HCT116 (cell line): ENCODE measurements around the gene RNH1. TPM values are rescaled to one million over a fixed set of nuclear protein-coding genes. Genes with fewer than 3 reads are reported as not detected.

Experiments used
- ATAC-seq: fragments of 200-7000 bp; cut with Tn5 transposase; 2 replicates; pipeline ENCODE4 v1.9.1; 2020; ENCODE audit warnings: mild to moderate bottlenecking, moderate library complexity
- BruUV-seq: library from RNA; stranded (reverse); fragments of 400-500 nt; replicated peaks from 2 replicates; lab custom pipeline; 2021; lab: Mats Ljungman, UMichigan
- CTCF ChIA-PET: fragments of 300-600 bp; sonication (Branson Sonifier 250); formaldehyde crosslinking; loops from one replicate; lab custom pipeline; 2021; ENCODE audit warnings: antibody characterized with exemption; lab: Charles Lee
- POLR2A ChIA-PET: fragments of 300-600, 350-600 bp; sonication (Branson Sonifier 250); formaldehyde crosslinking; loops from one replicate; lab custom pipeline; 2021; ENCODE audit warnings: antibody characterized with exemption; lab: Charles Lee
- RAD21 ChIA-PET, 2 experiments: fragments of 300-600 bp; sonication (Branson Sonifier 250); formaldehyde crosslinking; loops; one replicate each; lab custom pipeline; 2023; ENCODE audit warnings: low total read pairs in 2 of 2; ENCODE audit not compliant: uncharacterized antibody in 2 of 2, unreplicated experiment in 2 of 2, low non-redundant PET in 1 of 2; lab: Charles Lee
- DNase-seq: peaks from one replicate; pipeline ENCODE4 v3.0.0-alpha.2; 2010; ENCODE audit warnings: low read depth, low spot score
- H2AFZ ChIP-seq: fragments of 200-600 bp; shearing (Covaris generic), sonication (generic); 2 replicates; pipeline ENCODE4 v1.6.1; 2017; ENCODE audit warnings: low read depth, mixed run types, mixed read lengths, antibody characterized with exemption, low read length; ENCODE audit not compliant: poor library complexity, severe bottlenecking
- H3K27ac ChIP-seq: 2 replicates; pipeline ENCODE4 v1.5.1; 2012; ENCODE audit warnings: low read depth, low read length
- H3K27me3 ChIP-seq: fragments of 200-600 bp; sonication (generic); 2 replicates; pipeline ENCODE4 v1.6.1; 2016; ENCODE audit warnings: mixed run types, low read length, mixed read lengths; ENCODE audit not compliant: insufficient read depth
- H3K36me3 ChIP-seq, 2 experiments: fragments of 200-500 bp in 1 of 2; fragments of 200-600 bp in 1 of 2; sonication (Bioruptor generic) in 1 of 2; sonication (generic) in 1 of 2; 2 replicates each; pipeline versions ENCODE4 v1.5.1 to v1.6.1; 2014 to 2016; ENCODE audit warnings: low read length in 2 of 2, inconsistent platforms in 1 of 2, mixed read lengths in 1 of 2, mixed run types in 1 of 2; ENCODE audit not compliant: insufficient read depth in 2 of 2, control insufficient read depth in 1 of 2
- H3K4me1 ChIP-seq, 2 experiments: fragments of 200-600 bp in 1 of 2; sonication (generic) in 1 of 2; 2 replicates each; pipeline versions ENCODE4 v1.5.1 to v1.6.1; 2012 to 2017; ENCODE audit warnings: low read length in 2 of 2, inconsistent platforms in 1 of 2, mild to moderate bottlenecking in 1 of 2, mixed read lengths in 1 of 2, mixed run types in 1 of 2, moderate library complexity in 1 of 2; ENCODE audit not compliant: insufficient read depth in 2 of 2, control insufficient read depth in 1 of 2
- H3K4me2 ChIP-seq: fragments of 200-600 bp; sonication (generic); 2 replicates; pipeline ENCODE4 v1.6.1; 2017; ENCODE audit warnings: mixed run types, low read length, mixed read lengths
- H3K4me3 ChIP-seq, 2 experiments: fragments of 200-600 bp in 1 of 2; sonication (generic) in 1 of 2; replicated peaks in 1 of 2; 2 replicates each; pipeline ENCODE4 v1.5.1; 2011 to 2016; ENCODE audit warnings: low read length in 2 of 2, control low read depth in 1 of 2, low read depth in 1 of 2, mild to moderate bottlenecking in 1 of 2, mixed read lengths in 1 of 2, mixed run types in 1 of 2
- H3K79me2 ChIP-seq: fragments of 200-600 bp; sonication (generic); 2 replicates; pipeline ENCODE4 v1.6.1; 2017; ENCODE audit warnings: mild to moderate bottlenecking, mixed run types, low read length, moderate library complexity, mixed read lengths; ENCODE audit not compliant: insufficient read depth
- H3K9ac ChIP-seq: fragments of 200-600 bp; sonication (generic); 2 replicates; pipeline ENCODE4 v1.6.1; 2016; ENCODE audit warnings: low read length, mixed read lengths
- H3K9me2 ChIP-seq: fragments of 200-600 bp; sonication (generic), shearing (Covaris generic); 2 replicates; pipeline ENCODE4 v1.6.1; 2017; ENCODE audit warnings: mixed run types, mild to moderate bottlenecking, moderate library complexity; ENCODE audit not compliant: insufficient read depth
- H3K9me3 ChIP-seq, 2 experiments: fragments of 200-500 bp in 1 of 2; fragments of 200-600 bp in 1 of 2; sonication (Bioruptor generic) in 1 of 2; sonication (generic) in 1 of 2; 2 replicates each; pipeline ENCODE4 v1.6.1; 2014 to 2017; ENCODE audit warnings: low read length in 2 of 2, mixed read lengths in 2 of 2, inconsistent platforms in 1 of 2, low read depth in 1 of 2, mild to moderate bottlenecking in 1 of 2, mixed run types in 1 of 2, moderate library complexity in 1 of 2; ENCODE audit not compliant: control insufficient read depth in 1 of 2, insufficient read depth in 1 of 2
- H4K20me1 ChIP-seq: fragments of 200-600 bp; sonication (generic), shearing (Covaris generic); 2 replicates; pipeline ENCODE4 v1.6.1; 2017; ENCODE audit warnings: mixed run types, mild to moderate bottlenecking, moderate library complexity; ENCODE audit not compliant: insufficient read depth
- CEBPB ChIP-seq: IDR thresholded peaks from 2 replicates; pipeline ENCODE4 v1.6.1; 2012; ENCODE audit warnings: low read depth
- EGR1 ChIP-seq: IDR thresholded peaks from 2 replicates; pipeline ENCODE4 v1.6.1; 2012; ENCODE audit warnings: low read depth
- ELF1 ChIP-seq: IDR thresholded peaks from 2 replicates; pipeline ENCODE4 v1.6.1; 2012; ENCODE audit warnings: low read depth, borderline replicate concordance
- EZH2 ChIP-seq: fragments of 200-600 bp; sonication (generic); IDR thresholded peaks from 2 replicates; pipeline ENCODE4 v1.6.1; 2017; ENCODE audit warnings: antibody characterized with exemption, mixed run types
- JUND ChIP-seq: IDR thresholded peaks from 2 replicates; pipeline ENCODE4 v1.6.1; 2012
- POLR2A ChIP-seq: IDR thresholded peaks from 2 replicates; pipeline ENCODE4 v1.7.0; 2011; ENCODE audit warnings: borderline replicate concordance; ENCODE audit not compliant: insufficient read depth, insufficient read length; ENCODE audit errors: extremely low read depth
- SIN3A ChIP-seq: IDR thresholded peaks from 2 replicates; pipeline ENCODE4 v1.6.1; 2012; ENCODE audit warnings: low read depth
- SP1 ChIP-seq: IDR thresholded peaks from 2 replicates; pipeline ENCODE4 v1.6.1; 2012; ENCODE audit warnings: low read depth
- SRF ChIP-seq: IDR thresholded peaks from 2 replicates; pipeline ENCODE4 v1.6.1; 2012; ENCODE audit warnings: low read depth
- TCF7L2 ChIP-seq: IDR thresholded peaks from 2 replicates; pipeline ENCODE4 v1.7.0; 2011; ENCODE audit warnings: borderline replicate concordance, inconsistent platforms; ENCODE audit not compliant: insufficient read depth, insufficient read length; ENCODE audit errors: extremely low read depth
- YY1 ChIP-seq: IDR thresholded peaks from 2 replicates; pipeline ENCODE4 v1.6.1; 2011; ENCODE audit warnings: low read length, low read depth, moderate library complexity, mild to moderate bottlenecking; ENCODE audit not compliant: insufficient replicate concordance; ENCODE audit errors: extremely low read depth
- ZFX ChIP-seq: fragments of 450-650 bp; IDR thresholded peaks from 2 replicates; pipeline ENCODE4 v1.6.1; 2017
- intact Hi-C: fragments of 100-400 bp; cut with micrococcal nuclease; formaldehyde crosslinking; loops from 2 replicates; pipeline ENCODE4 v1.10.0; 2022
- total RNA-seq: library from RNA; stranded (reverse); gene quantifications from one replicate; pipeline ENCODE4 v1.2.1, GENCODE V29; 2021; ENCODE audit not compliant: unreplicated experiment
- TF ChIP-seq, protein P1 (sequence below): IDR thresholded peaks from 2 replicates; pipeline ENCODE4 v1.6.1; 2012
- TF ChIP-seq, protein P2 (sequence below): IDR thresholded peaks from 2 replicates; pipeline ENCODE4 v1.6.1; 2012; ENCODE audit warnings: low read depth

RNH1 gene
- total RNA-seq, 1 experiment from 2014 or later: 120 TPM

DNA sequence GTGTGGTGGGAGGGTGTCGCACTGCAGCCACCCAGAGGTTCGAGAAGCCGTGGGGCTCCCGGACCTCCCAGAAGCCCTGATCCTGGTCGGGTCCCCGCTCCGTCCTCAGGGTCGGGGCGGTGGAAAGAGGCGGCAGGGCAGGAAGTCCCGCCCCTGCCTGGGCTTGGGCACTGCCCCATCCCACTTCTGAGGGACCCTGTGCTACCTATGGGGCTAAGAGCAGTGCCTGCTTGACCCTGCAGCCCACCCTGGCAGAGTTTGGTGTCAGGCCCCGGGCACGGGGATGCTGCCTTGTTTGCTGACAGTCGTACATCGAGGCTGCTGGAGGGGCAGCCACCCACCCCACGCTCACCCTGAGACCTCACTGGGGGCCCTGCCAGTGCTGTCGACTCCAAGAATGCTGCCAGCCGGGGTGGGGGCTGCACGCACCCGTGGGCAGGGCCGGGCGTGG lies 19.4 kb downstream of the RNH1 start:
- H3K9me3 ChIP-seq: no peaks in the 10 kb centered on the region
- ChIA-PET CTCF (no interaction called here), POLR2A (no interaction called here), RAD21 (no interaction called here)
- no peaks in the 10 kb centered on the region for H3K9me2 ChIP-seq
- no peak for ATAC-seq
- peaks cover 13% of the 10 kb centered on the region for H3K79me2 ChIP-seq
- no peaks in the 10 kb centered on the region for H3K36me3 ChIP-seq
- no peak overlapping the region for H3K9ac ChIP-seq
- no peak overlapping the region for H3K4me2 ChIP-seq
- no TSS peak for BruUV-seq
- TF ChIP-seq JUND: no peak
- TF ChIP-seq SRF: no peak
- no peak for TF ChIP-seq EZH2
- TF ChIP-seq POLR2A: no peak
- TF ChIP-seq, protein P1, sequence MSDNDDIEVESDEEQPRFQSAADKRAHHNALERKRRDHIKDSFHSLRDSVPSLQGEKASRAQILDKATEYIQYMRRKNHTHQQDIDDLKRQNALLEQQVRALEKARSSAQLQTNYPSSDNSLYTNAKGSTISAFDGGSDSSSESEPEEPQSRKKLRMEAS: no peak
- TF ChIP-seq, protein P2, sequence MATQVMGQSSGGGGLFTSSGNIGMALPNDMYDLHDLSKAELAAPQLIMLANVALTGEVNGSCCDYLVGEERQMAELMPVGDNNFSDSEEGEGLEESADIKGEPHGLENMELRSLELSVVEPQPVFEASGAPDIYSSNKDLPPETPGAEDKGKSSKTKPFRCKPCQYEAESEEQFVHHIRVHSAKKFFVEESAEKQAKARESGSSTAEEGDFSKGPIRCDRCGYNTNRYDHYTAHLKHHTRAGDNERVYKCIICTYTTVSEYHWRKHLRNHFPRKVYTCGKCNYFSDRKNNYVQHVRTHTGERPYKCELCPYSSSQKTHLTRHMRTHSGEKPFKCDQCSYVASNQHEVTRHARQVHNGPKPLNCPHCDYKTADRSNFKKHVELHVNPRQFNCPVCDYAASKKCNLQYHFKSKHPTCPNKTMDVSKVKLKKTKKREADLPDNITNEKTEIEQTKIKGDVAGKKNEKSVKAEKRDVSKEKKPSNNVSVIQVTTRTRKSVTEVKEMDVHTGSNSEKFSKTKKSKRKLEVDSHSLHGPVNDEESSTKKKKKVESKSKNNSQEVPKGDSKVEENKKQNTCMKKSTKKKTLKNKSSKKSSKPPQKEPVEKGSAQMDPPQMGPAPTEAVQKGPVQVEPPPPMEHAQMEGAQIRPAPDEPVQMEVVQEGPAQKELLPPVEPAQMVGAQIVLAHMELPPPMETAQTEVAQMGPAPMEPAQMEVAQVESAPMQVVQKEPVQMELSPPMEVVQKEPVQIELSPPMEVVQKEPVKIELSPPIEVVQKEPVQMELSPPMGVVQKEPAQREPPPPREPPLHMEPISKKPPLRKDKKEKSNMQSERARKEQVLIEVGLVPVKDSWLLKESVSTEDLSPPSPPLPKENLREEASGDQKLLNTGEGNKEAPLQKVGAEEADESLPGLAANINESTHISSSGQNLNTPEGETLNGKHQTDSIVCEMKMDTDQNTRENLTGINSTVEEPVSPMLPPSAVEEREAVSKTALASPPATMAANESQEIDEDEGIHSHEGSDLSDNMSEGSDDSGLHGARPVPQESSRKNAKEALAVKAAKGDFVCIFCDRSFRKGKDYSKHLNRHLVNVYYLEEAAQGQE: no peak
- no peak for TF ChIP-seq ZFX
- TF ChIP-seq CEBPB: no peak
- TF ChIP-seq ELF1: no peak
- no peak for TF ChIP-seq YY1
- TF ChIP-seq SIN3A: no peak
- TF ChIP-seq EGR1: no peak
- no peak for TF ChIP-seq TCF7L2
- no peak for TF ChIP-seq SP1
- H3K4me3 ChIP-seq: no peak overlapping the region
- H2AFZ ChIP-seq: no peak overlapping the region
- intact Hi-C loops: no loop called here
- H4K20me1 ChIP-seq: no peaks in the 10 kb centered on the region
- no peak for DNase-seq
- H3K27ac ChIP-seq: no peak overlapping the region
- H3K4me1 ChIP-seq: no peaks in the 10 kb centered on the region
- no peaks in the 10 kb centered on the region for H3K27me3 ChIP-seq
